Breast epithelium (tissue), 4 donors: ENCODE results near the gene AHCTF1. TPM values are rescaled to one million over a fixed set of nuclear protein-coding genes. Genes with fewer than 3 reads are reported as not detected.
"Not testable (repeated sequence)": the region's sequence is repeated elsewhere in the genome, so short reads cannot be mapped to it uniquely, and the experiment has no call there.

ENCODE experiments used
- DNase-seq, 2 donors: peaks; one replicate each; pipeline ENCODE4 v3.0.0-alpha.2; 2019; ENCODE audit warnings: low spot score in 2 of 2
- H3K27ac ChIP-seq, 2 donors: fragments of 200-600 bp; sonication (generic) in 1 of 2; one replicate each; pipeline ENCODE4 v1.5.1; 2016 to 2019; ENCODE audit warnings: mild to moderate bottlenecking in 1 of 2
- H3K27me3 ChIP-seq, 2 donors: fragments of 200-600 bp; sonication (generic) in 1 of 2; one replicate each; pipeline versions ENCODE4 v1.5.1 to v1.6.0; 2017 to 2019; ENCODE audit warnings: control low read depth in 1 of 2, mild to moderate bottlenecking in 1 of 2
- H3K36me3 ChIP-seq: fragments of 200-600 bp; one replicate; pipeline ENCODE4 v1.5.1; 2019
- H3K4me1 ChIP-seq, 2 donors: fragments of 200-600 bp; sonication (generic); one replicate each; pipeline ENCODE4 v1.5.1; 2016 to 2019; ENCODE audit warnings: control low read depth in 1 of 2
- H3K4me3 ChIP-seq, 3 donors: fragments of 200-600 bp; sonication (generic); 1 replicate in 2 of 3; 2 replicates in 1 of 3; pipeline ENCODE4 v1.5.1; 2016 to 2019; ENCODE audit warnings: mild to moderate bottlenecking in 3 of 3, moderate library complexity in 2 of 3
- H3K9me3 ChIP-seq, 2 donors: fragments of 200-600 bp; sonication (generic) in 1 of 2; one replicate each; pipeline ENCODE4 v1.5.1; 2016 to 2019; ENCODE audit warnings: control low read depth in 1 of 2
- CTCF ChIP-seq, 3 donors: fragments of 450-650 bp; IDR thresholded peaks; one replicate each; pipeline ENCODE4 v1.5.1; 2016 to 2017; ENCODE audit warnings: antibody characterized with exemption in 3 of 3, mild to moderate bottlenecking in 3 of 3, moderate library complexity in 3 of 3
- POLR2A ChIP-seq: fragments of 450-650 bp; IDR thresholded peaks from one replicate; pipeline ENCODE4 v1.6.1; 2016; ENCODE audit warnings: antibody characterized with exemption, mild to moderate bottlenecking, moderate library complexity
- POLR2AphosphoS5 ChIP-seq, 3 donors: sonication (generic); formaldehyde crosslinking; IDR thresholded peaks; one replicate each; pipeline ENCODE4 v1.6.1; 2017; ENCODE audit warnings: antibody characterized with exemption in 3 of 3
- intact Hi-C: fragments of 100-400 bp; cut with DNase I; formaldehyde crosslinking; loops from one replicate; pipeline ENCODE4 v1.15.1; 2023; ENCODE audit warnings: low total_unique reads
- total RNA-seq, 3 donors: library from RNA; depleted of rRNA; stranded (reverse); fragments of >200 nt; gene quantifications; one replicate each; pipeline ENCODE4 v1.1.0, GENCODE V29; 2016

Gene AHCTF1
- total RNA-seq, 3 donors from 2014 or later, result 44.9 to 82.2 (median 55.9) TPM

- Histone ChIP-seq H3K9me3 (no peaks in the 10 kb centered on the region), H3K4me1 (no peaks in the 10 kb centered on the region), H3K4me3 (no peak overlapping the region), H3K36me3 (no peaks in the 10 kb centered on the region), H3K27me3 (peaks cover 0 to under 1% of the 10 kb centered on the region in 2 donors), H3K27ac (no peak overlapping the region)
- no peak for TF ChIP-seq POLR2AphosphoS5 (IDR thresholded peaks at IDR 0.05)
- no peak for TF ChIP-seq POLR2A
- no peak for TF ChIP-seq CTCF (IDR thresholded peaks at IDR 0.05)
- intact Hi-C loops, result no loop called here
- DNase-seq, result no peak
Observed at GRCh38 chr1:246814890-246815289, 116.9 kb downstream of the AHCTF1 start.

DNA sequence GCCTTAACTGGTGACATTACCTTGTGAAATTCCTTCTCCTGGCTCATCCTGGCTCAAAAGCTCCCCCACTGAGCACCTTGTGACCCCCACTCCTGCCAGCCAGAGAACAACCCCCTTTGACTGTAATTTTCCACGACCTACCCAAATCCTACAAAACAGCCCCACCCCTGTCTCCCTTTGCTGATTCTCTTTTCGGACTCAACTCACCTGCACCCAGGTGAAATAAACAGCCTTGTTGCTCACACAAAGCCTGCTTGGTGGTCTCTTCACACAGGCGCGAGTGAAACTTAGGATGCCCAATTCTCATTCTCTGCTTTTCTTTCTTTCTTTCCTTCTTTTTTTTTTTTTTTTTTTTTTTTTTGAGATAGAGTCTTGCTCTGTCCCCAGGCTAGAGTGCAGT, 118.4 kb downstream of the AHCTF1 start:
- H3K9me3 ChIP-seq, H3K4me3 ChIP-seq, H3K27ac ChIP-seq, intact Hi-C loops, DNase-seq, H3K36me3 ChIP-seq, H3K4me1 ChIP-seq, H3K27me3 ChIP-seq: not testable (repeated sequence)

DNA sequence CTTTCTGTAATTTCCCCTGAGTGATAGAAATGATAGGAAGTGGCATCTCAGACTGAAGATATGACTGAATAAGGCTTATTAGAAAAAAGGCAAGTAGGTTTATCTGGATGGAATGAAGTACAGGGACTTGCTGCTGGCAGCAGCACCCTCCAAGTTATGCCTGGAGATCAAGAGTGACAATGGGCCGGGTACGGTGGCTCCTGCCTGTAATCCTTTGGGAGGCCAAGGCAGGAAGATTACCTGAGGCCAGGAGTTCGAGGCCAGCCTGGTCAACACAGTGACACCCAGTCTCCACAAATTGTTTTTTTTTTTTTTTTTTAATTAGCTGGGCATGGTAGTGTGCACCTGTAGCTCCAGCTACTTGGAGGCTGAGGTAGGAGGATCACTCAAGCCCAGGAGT, 119.8 kb downstream of the AHCTF1 start:
- no peak overlapping the region for H3K27ac ChIP-seq
- no peak for DNase-seq
- no peak overlapping the region for H3K4me3 ChIP-seq
- H3K36me3 ChIP-seq, result no peaks in the 10 kb centered on the region
- no peaks in the 10 kb centered on the region for H3K4me1 ChIP-seq
- intact Hi-C loops, result no loop called here
- no peaks in the 10 kb centered on the region for H3K27me3 ChIP-seq
- no peaks in the 10 kb centered on the region for H3K9me3 ChIP-seq
- no peak for TF ChIP-seq POLR2A
- TF ChIP-seq POLR2AphosphoS5 (IDR thresholded peaks at IDR 0.05), result no peak
- TF ChIP-seq CTCF (IDR thresholded peaks at IDR 0.05), result no peak

GRCh38 chr1:246809473-246809872, 122.3 kb downstream of the AHCTF1 start:
- Histone ChIP-seq H3K27me3 (no peaks in the 10 kb centered on the region), H3K27ac (no peak overlapping the region), H3K36me3 (no peaks in the 10 kb centered on the region), H3K4me3 (no peak overlapping the region), H3K9me3 (no peaks in the 10 kb centered on the region), H3K4me1 (no peaks in the 10 kb centered on the region)
- TF ChIP-seq POLR2AphosphoS5 (IDR thresholded peaks at IDR 0.05) (no peak), POLR2A (no peak), CTCF (IDR thresholded peaks at IDR 0.05) (no peak)
- no peak for DNase-seq
- intact Hi-C loops, result no loop called here

GRCh38 chr1:246805135-246805716, 126.5 kb downstream of the AHCTF1 start:
- Histone ChIP-seq H3K27ac (no peak overlapping the region), H3K4me1 (no peaks in the 10 kb centered on the region), H3K9me3 (no peaks in the 10 kb centered on the region), H3K4me3 (no peak overlapping the region), H3K36me3 (no peaks in the 10 kb centered on the region), H3K27me3 (no peaks in the 10 kb centered on the region)
- DNase-seq, result no peak
- TF ChIP-seq POLR2A, result no peak
- intact Hi-C loops, result no loop called here

- Histone ChIP-seq H3K4me1 (no peaks in the 10 kb centered on the region), H3K27ac (no peak overlapping the region), H3K9me3 (no peaks in the 10 kb centered on the region), H3K4me3 (no peak overlapping the region), H3K36me3 (no peaks in the 10 kb centered on the region), H3K27me3 (peaks cover 0 to under 1% of the 10 kb centered on the region in 2 donors)
- no peak for DNase-seq
- intact Hi-C loops, result no loop called here
- TF ChIP-seq CTCF (IDR thresholded peaks at IDR 0.05), result no peak
- no peak for TF ChIP-seq POLR2AphosphoS5 (IDR thresholded peaks at IDR 0.05)
- no peak for TF ChIP-seq POLR2A
Observed at GRCh38 chr1:246803883-246804282, 127.9 kb downstream of the AHCTF1 start.
